Midbrain (tissue), 1 donor: ENCODE results near the gene HSPB1.
A peak's percentile ranks its signal among the peaks of the same experiment; 100 is the strongest.
"Not testable (repeated sequence)": the region's sequence is repeated elsewhere in the genome, so short reads cannot be mapped to it uniquely, and the experiment has no call there.

Experiments
- DNase-seq: peaks from one replicate; lab custom pipeline; 2025; lab: John Stamatoyannopoulos, UW

The HSPB1 gene

DNA sequence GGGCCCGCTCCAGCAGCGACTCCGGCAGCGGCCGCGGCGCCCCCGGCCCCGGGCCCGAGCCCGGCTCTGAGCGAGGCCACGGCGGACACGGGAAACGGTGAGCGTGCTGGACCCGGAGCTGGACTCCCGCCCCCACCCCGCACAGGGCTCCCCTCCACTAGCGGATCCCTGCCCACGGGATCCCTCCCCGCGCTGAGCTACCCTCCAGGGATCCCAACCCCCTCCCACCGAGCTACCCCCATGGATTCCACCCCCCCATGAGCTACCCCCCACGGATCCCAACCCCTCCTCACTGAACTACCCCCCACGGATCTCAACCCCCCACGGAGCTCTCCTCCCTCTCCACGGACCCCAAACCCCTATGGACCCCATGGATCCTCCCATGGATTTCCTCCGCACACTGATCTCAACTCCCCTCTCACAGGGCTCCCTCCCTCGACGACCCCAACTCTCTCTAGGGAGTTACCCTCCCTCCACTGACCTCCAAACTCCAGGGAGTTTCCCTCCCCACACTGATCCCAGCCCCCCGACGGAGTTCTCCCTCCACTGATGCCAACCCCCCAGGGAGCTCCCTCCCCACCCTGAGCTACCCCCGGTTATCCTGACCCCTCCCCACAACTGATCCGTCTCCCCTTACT is 20.6 kb upstream of the HSPB1 start:
- DNase-seq, result no peak

DNA sequence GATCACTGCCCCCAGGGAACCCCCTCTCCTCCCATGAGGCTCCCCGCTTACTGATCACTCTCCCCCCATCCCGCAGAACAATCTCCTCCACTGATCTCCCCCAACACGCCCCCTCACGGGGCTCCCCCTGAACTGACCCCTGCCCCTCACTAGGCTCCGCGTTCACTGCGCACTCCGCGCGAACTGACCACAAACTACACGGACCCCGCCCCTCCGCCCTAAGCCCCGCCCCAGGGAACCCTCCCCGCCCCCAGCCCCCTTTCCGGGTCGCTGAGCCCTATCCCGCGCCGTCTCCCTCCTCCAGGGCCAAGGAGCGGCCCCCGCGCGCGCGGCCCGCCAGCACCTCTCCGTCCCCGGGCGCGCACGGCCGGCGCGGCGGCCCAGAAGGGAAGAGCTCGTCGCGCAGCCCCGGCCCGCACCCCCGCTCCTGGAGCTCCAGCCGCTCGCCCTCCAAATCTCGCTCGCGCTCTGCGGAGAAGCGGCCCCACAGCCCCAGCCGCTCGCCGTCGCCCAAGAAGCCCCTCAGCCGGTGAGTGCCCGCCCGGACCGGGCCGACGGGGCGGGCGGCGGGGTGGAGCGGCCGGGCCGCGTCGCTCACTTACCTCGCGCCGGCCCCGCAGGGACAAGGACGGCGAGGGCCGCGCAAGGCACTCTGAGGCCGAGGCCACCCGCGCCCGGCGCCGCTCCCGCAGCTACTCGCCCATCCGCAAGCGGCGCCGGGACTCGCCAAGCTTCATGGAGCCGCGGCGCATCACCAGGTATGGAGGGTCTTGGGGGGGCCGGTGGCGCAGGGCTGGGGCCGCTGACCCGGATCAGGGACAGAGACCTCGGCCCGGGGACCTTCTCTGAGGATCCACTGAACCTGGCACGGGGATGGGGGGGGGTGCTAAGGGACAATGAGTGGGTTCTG is 19.9 kb upstream of the HSPB1 start:
- DNase-seq, result no peak

DNA sequence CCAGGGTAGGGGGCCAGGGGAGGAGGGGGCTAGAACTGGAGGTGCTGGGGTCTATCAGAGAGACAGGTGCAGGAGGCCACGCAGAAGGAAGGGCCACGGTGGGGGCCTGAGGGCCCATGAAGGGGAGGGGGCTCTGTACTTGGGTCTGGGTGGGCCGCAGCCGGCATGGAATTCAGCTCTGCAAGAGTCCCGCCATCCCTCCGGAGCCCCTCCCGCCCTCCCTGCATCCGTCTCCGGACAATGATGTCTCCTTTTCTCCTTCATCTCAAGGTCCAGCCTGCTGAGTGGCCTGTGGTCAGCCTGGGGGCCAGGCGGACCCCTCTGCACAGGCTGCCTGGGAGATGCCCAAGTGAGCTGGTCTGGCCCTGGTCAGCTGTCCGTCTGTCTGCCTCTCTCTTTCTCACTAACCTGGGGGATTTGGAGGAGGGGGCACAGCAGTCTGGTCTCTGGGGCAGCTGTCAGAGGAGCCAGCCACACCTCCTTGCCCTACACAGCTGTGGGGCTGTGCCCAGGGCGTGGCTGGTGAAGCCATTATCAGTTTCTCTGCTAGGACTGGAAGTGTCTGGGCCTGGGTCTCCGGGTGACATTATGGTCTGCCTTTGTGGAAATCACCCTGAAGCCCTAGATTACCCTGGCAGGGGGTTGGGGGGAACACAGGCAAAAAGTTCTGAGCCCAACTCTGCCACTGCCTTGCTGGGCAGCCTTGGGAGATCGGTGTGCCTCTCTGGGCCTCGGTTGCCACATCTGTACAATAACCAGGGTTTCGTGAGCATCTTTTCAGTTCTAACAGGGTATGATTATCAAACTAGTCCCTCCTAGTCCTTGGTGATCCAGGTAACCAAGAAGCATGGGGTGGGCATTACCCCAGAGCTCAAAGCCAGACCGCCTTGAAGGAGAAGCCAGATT is 19.0 kb upstream of the HSPB1 start:
- DNase-seq, result no peak

DNA sequence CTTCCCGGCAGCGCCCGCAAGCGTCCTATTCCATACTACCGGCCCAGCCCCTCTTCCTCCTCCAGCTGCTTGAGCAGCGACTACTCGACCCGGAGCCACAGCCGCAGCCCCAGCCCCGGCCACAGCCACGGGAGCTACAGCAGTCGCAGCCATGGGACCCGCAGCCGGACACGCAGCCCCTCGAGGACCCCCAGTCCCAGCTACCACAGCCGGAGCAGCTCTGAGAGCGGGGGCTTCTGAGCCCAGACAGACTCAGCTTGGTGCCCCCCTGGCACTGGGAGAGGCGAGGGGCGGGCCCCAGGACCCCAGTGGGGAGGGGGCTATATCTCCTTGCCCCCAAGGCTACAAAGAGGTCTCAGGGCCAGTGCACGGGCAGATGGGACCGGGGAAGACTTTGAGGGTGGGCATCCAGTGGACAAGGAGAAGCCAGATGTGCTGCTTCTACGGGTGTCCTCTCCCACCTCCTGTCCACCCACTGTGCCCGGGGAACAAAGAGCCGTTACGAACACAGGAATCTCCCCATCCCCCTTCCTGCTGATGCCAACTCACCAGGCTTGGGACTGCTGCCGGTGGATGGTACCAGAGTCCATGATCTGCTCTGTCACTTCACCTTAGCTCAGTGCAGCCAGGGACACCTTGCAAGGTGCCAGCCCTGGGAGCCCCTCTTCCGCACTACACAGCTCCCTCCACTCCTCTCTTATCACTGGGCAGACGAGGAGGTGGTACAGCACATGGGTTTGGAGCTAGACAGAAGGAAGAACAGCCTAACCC is 16.7 kb upstream of the HSPB1 start:
- DNase-seq, result no peak

DNA sequence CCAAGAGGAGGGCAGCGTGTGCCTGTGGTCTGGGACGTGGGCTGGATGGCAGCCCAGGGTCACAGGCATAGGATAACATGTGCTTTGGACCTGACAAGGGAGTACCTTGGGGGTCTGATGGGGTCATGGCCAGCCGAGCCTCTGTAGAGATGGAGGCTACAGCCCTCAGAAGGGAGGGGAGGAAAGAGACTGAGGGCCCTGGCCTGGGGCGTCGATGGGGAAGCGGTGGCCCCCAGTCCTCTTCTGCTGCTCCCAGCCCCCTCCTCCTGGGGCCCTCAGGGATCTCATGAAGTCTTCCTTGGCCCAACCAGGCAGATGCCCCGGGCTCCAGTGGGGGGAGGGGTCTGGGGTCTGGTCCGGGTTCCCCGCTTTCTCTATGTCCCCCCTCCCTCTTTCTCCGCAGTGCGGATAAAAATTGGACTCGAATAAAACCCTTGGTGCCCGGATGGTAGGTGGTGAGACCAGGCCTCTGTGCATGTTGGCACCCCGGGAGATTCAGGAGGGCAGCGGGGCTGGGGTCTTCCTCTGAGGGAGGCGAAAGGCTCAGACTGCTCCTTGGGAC is 15.6 kb upstream of the HSPB1 start:
- DNase-seq, result no peak

DNA sequence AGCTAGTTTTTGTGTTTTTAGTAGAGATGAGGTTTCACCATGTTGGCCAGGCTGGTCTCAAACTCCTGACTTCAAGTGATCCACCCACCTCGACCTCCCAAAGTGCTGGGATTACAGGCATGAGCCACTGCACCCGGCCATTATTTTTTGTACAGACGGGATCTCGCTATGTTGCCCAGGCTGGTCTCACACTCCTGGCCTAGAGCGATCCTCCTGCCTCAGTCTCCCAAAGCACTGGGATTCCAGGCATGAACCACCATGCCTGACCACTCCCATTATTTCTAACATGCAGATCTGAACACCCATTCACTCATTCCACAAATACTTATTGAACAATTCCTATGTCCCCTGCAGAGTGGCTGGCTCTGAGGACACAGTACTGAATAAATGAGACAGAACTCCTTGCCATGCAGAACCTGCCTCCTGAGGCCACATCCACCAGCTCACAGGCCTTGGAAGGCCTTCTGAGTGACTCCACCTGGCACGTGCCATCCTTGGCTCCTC is 11.6 kb upstream of the HSPB1 start:
- not testable (repeated sequence) for DNase-seq

DNA sequence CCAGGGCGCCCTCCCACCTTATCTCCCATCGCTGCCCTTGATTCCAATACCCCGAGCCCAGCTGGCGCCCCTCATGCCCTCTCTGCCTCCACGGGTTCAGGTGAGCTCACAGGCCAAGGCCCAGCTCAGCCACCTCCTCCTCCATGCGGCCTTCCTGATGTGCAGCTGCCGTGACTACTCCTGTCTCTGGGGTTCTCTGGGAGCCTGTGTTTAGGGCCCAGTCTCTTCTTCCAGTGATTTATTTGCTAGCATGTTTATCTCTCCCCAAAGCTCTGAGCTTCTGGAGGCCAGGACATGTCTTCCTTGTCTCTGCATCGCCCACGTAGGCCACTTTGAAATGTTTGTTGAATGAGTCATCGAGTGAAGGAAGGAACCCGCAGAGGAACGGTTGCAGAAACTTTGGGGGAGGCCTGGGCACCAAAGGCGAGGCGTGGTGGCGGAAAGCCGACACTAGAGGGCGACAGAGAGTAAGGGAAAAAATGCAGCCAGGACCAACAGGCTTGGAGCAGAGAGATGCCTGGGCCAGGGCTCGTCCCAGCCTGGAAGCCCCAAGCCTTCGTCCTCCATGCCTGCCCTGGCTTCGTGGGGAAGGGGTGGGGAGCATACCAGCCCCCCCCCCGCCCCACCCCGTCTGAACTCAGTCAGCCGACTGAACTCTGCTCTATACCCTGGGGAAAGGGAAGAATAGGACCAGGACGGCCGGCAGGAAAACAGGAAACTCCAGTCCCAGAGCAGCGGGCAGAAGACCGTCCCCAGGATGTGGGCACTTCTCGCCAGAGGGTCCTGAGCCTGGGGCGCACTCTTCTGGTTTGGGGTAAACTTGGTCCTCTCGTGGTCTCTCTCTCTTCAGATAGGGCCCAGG is 10.9 kb upstream of the HSPB1 start:
- peak; percentile 92 for DNase-seq

DNA sequence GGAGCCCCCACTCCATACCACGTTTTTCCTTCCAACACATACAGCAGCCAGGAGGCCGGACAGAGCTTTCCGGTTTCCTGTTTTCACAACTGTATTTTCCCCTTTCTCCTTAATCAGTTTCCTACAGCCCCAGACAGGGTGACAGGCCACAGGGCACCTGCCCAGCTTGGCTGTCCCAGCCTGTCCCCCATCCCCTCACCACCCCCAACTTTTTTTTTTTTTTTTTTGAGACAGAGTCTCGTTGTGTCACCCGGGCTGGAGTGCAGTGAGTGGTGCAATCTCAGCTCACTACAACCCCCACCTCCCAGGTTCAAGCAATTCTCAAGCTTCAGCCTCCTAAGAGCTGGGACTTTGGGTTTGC is 10.3 kb upstream of the HSPB1 start:
- DNase-seq, result no peak

DNA sequence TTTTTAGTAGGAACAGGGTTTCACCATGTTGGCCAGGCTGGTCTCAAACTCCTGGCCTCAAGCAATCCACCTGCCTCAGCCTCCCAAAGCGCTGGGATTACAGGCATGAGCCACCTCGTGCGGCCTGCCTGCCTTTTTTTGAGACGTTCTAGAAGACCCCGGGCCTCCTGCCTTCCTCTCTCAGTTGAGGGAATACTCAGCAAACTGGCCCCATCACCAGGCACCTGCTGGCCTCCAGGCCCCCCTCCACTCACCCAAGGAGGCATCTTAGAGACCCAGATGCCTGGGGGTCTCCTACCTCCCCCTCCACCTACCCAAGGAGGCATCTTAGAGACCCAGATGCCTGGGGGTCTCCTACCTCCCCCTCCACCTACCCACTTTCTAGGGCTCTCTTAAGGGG is 9.6 kb upstream of the HSPB1 start:
- not testable (repeated sequence) for DNase-seq

DNA sequence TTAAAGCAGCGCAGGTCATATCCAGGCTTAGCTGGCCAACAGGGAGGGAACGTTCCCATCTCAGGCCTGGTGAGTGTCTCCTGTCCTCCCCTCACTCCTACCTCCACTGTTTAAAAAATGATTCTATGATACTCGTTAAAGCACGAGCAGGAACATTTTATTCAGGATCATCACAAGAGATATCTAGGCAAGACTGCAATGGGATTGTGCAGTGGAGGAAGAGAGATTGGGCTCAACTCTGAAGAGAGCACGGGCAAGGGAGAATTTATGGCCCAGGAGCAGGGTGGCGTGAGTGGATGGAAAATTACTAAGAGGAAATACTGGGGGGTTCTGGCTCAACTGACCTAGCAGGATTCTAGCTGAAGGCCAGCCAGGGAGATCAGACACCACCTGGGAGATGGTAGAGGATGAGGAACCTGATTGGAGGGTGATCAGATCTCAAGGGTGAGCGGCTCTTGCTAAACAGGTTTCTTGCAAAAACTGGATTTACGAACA is 9.0 kb upstream of the HSPB1 start:
- no peak for DNase-seq

DNA sequence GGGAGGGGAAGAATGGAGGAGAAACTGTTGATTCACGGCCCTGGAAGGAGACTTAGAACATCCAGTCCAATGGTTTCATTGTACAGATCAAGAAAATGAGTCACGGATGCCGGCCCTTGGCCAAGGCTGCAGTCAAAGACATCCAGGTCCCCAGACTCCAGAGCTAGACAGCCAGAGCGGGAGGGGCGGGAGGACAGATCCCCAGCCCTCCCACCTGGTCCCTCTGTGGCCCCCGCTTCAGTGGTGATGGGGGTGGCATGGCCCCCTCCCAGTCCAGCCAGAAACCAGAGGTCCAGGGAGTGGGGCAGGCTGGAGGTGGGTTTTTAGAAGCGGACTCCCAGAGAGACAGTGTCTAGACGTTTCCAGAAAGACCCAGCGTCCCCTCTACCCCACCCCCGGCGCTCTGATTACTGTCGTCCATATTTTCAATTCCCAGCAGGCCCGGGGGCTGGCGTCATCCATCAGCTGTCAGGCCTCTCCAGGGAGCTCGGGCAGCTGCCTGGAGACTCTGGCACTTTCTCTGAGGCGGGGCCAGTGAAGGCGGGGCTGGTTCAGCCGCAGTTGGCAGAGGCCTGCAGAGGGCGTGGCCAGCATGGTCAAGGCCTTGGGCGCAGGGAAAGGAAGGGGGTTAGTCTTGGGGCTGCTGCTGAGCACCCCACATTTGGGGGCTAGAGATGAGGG is 8.0 kb upstream of the HSPB1 start:
- peak; percentile 95 for DNase-seq

DNA sequence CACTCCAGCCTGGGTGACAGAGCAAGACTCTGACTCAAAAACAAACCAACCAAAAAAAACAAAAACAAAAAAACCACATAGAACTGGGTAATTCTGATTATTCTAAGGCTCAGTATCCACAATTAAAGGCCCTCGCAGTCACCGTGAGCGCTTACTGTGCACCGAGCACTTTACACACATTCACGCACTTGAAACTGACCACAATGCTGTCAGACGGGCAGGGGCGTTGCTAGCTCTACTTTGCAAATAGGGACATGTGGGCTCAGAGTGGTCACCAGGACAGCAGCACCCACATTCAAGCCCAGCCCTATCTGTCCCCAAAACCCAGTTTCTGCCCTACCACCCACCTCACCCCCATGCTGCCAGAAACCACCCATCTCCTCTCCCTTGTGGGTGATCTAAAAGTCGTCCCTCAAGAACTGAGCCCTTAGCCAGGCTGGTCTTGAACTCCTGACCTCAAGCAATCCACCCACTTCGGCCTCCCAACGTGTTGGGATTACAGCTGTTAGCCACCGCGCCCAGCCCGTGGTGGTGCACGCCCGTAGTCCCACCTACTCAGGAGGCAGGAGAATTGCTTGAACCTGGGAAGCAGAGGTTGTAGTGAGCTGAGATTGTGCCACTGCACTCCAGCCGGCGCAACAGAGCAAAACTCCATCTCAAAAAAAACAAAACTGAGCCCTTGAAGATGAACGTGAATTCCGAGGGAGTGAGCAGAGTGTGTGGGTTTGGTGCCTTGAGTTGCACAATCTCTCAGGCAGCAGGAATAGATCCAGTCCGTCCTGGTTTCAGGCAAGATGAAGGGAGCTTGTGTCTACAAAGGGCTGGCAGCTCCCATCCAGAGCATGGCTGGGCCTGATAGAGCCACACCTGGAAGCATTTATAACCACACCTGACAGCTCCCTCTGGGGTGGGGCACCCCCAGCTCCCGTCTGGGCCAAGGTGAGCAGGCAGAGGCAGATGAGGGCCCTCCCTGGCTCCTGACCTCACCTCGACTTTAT is 5.4 kb upstream of the HSPB1 start:
- DNase-seq, result no peak

DNA sequence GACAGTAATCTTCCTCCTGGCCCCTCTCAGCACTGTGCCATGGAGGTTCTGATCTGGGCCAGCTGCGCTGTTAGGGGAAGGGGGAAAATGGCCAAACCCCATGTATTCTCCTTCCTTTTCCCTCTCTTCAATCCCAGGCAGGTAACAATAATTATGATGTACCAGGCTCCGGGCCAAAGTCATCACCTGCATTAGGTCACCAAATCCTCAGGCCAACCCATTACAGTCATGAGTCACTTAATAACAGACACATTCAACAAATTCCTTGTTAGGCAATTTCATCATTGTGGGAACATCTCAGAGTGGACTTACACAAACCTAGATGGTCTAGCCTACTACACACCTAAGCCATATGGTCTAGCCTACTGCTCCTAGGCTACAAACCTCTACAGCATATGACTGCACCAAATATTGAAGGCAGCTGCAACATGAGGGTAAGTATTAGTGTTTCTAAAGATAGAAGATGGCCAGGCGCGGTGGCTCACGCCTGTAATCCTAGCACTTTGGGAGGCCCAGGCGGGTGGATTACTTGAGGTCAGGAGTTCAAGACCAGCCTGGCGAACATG is 2.2 kb upstream of the HSPB1 start:
- no peak for DNase-seq

DNA sequence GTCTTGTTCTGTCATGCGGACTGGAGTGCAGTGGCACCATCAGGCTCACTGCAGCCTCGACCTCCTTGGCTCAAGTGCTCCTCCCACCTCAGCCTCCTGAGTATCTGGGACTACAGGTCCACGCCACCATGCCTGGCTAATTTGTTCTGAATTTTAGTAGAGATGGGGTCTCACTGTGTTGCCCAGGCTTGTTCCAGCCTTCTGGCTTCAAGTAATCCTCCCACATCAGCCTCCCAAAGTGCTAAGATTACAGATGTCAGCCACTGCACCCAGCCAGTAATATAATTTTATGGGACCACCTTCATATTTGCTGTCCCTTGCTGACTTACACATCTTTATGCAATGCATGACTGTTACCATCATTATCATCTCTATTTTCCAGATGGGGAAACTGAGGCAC is 1.5 kb upstream of the HSPB1 start:
- DNase-seq, result no peak

DNA sequence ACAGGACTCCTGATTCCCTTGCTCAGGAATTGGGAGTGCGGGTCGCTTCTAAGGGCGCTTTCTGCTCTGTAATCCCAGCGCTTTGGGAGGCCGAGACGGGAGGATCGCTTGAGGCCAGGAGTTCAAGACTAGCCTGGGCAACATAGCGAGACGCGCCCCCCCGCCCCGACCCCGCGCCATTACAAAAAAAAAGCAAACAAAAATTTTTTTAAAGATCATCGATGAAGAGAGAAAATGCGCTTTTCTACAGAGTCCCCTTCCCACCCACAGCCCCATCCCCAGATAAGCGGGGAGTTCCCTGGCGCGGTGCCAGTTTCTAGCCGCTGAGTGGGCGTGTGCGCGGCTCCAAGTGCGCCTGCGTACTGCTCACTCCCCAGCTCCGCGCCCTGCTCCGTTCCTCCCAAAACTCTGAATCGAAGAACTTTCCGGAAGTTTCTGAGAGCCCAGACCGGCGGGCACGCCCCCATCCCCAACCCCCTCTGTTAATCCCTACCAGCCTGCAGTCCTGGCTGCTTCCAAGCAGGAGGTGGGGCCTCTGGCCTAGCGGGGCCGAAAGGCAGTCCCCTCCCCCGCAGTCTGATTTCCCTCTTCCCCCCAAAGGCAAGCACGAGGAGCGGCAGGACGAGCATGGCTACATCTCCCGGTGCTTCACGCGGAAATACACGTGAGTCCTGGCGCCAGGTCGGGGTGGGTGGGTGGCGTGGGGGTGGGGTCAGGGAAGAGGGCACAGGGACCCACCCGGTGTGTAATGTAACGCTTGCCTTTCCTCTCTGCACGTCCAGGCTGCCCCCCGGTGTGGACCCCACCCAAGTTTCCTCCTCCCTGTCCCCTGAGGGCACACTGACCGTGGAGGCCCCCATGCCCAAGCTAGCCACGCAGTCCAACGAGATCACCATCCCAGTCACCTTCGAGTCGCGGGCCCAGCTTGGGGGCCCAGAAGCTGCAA is 1.0 kb downstream of the HSPB1 start:
- DNase-seq, result peak; percentile 69

DNA sequence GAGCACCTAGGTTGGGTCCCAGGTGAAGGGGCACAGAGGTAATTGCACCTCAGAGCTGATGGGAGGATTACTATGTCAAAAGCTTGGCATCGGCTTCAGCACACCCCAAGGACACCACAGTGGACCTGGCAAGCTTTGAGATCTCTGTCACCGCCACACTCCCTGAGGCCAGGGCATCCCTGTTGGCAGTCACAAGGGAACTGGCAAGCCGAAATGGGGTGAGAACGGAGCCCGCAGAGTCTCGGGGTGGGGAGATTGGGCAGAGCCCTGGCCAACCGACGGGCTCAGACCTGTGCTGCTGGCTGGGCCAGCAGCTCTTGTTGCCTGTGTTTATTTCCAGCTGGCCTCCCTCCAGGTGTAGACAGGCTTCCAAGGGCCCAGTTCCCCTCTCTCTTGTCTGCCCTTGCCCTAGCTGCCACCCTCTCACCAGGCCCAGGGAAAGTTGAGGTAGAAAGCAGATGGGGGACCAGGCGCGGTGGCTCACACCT is 2.5 kb downstream of the HSPB1 start:
- DNase-seq, result peak; percentile 68
